IMR-90 (cell line): ENCODE results near the gene MAFB. TPM values are rescaled to one million over a fixed set of nuclear protein-coding genes. Genes with fewer than 3 reads are reported as not detected.

Source experiments
- ATAC-seq: fragments of 200-7000 bp; cut with Tn5 transposase; 2 replicates; pipeline ENCODE4 v1.9.1; 2020; ENCODE audit warnings: low read depth, mild to moderate bottlenecking, moderate library complexity
- BruUV-seq: library from RNA; stranded (reverse); fragments of 400-500 nt; replicated peaks from 2 replicates; lab custom pipeline; 2021; lab: Mats Ljungman, UMichigan
- CTCF ChIA-PET: fragments of 300-600 bp; formaldehyde crosslinking; extraction: SDS; loops from one replicate; lab custom pipeline; 2021; ENCODE audit warnings: antibody characterized with exemption; lab: Yijun Ruan, JAX
- POLR2A ChIA-PET: fragments of 300-600 bp; sonication (Branson Sonifier 250); formaldehyde crosslinking; loops from one replicate; lab custom pipeline; 2022; ENCODE audit warnings: antibody characterized with exemption; ENCODE audit not compliant: unreplicated experiment; lab: Charles Lee
- DNase-seq: peaks from one replicate; pipeline ENCODE4 v3.0.0; 2013
- H2AFZ ChIP-seq: replicated peaks from 2 replicates; pipeline ENCODE3; 2013; ENCODE audit warnings: low read length, mild to moderate bottlenecking; ENCODE audit not compliant: poor library complexity
- H2AK5ac ChIP-seq: 2 replicates; pipeline ENCODE4 v1.6.1; 2013; ENCODE audit warnings: low read depth, low read length, inconsistent platforms
- H2AK9ac ChIP-seq: replicated peaks from 2 replicates; pipeline ENCODE3; 2013; ENCODE audit warnings: mild to moderate bottlenecking, low read depth, low read length, moderate library complexity; ENCODE audit not compliant: poor library complexity
- H2BK120ac ChIP-seq: 2 replicates; pipeline ENCODE4 v1.6.1; 2013; ENCODE audit warnings: low read depth, low read length, inconsistent platforms
- H2BK15ac ChIP-seq: 3 replicates; pipeline ENCODE4 v1.6.1; 2013; ENCODE audit warnings: low read depth, low read length, inconsistent platforms
- H2BK20ac ChIP-seq: 2 replicates; pipeline ENCODE4 v1.6.1; 2013; ENCODE audit warnings: low read depth, mild to moderate bottlenecking, inconsistent platforms, low read length, moderate library complexity
- H2BK5ac ChIP-seq: 2 replicates; pipeline ENCODE4 v1.6.1; 2013; ENCODE audit warnings: mild to moderate bottlenecking, low read depth, low read length, inconsistent platforms; ENCODE audit not compliant: poor library complexity, severe bottlenecking
- H3K14ac ChIP-seq: replicated peaks from 2 replicates; pipeline ENCODE4 v1.6.1; 2013; ENCODE audit warnings: low read depth, low read length, inconsistent platforms
- H3K18ac ChIP-seq: 2 replicates; pipeline ENCODE4 v1.6.1; 2013; ENCODE audit warnings: low read depth, low read length, control low read depth
- H3K23ac ChIP-seq: 2 replicates; pipeline ENCODE4 v1.6.1; 2013; ENCODE audit warnings: low read depth, low read length, inconsistent platforms
- H3K27ac ChIP-seq: 2 replicates; pipeline ENCODE4 v1.5.1; 2013; ENCODE audit warnings: mild to moderate bottlenecking, control low read depth, low read length; ENCODE audit not compliant: insufficient read depth
- H3K27me3 ChIP-seq: 2 replicates; pipeline ENCODE4 v1.6.1; 2013; ENCODE audit warnings: low read length; ENCODE audit not compliant: control insufficient read depth, insufficient read depth
- H3K36me3 ChIP-seq: 2 replicates; pipeline ENCODE4 v1.6.1; 2013; ENCODE audit warnings: low read length, mixed read lengths; ENCODE audit not compliant: control insufficient read depth, insufficient read depth
- H3K4ac ChIP-seq: 2 replicates; pipeline ENCODE4 v1.6.1; 2013; ENCODE audit warnings: low read depth, low read length, inconsistent platforms
- H3K4me1 ChIP-seq: 2 replicates; pipeline ENCODE4 v1.6.1; 2013; ENCODE audit warnings: low read length, mixed read lengths; ENCODE audit not compliant: control insufficient read depth, insufficient read depth
- H3K4me2 ChIP-seq: 2 replicates; pipeline ENCODE4 v1.6.1; 2013; ENCODE audit warnings: low read depth, mild to moderate bottlenecking, control low read depth, low read length, moderate library complexity
- H3K4me3 ChIP-seq: 2 replicates; pipeline ENCODE4 v1.5.1; 2013; ENCODE audit warnings: low read depth, mild to moderate bottlenecking, control low read depth, low read length, moderate library complexity; ENCODE audit not compliant: insufficient read depth
- H3K56ac ChIP-seq: 2 replicates; pipeline ENCODE4 v1.6.1; 2013; ENCODE audit warnings: low read length, inconsistent platforms; ENCODE audit not compliant: insufficient read depth; ENCODE audit errors: extremely low read depth
- H3K79me1 ChIP-seq, 2 experiments: 2 replicates each; pipeline ENCODE4 v1.6.1; 2013; ENCODE audit warnings: low read length in 2 of 2, inconsistent platforms in 1 of 2, low read depth in 1 of 2
- H3K9ac ChIP-seq: 2 replicates; pipeline ENCODE4 v1.6.1; 2013; ENCODE audit warnings: low read depth, low read length, control low read depth
- H3K9me1 ChIP-seq: 2 replicates; pipeline ENCODE4 v1.6.1; 2013; ENCODE audit warnings: low read length, inconsistent platforms; ENCODE audit not compliant: insufficient read depth
- H3K9me3 ChIP-seq: 2 replicates; pipeline ENCODE4 v1.6.1; 2013; ENCODE audit warnings: low read length; ENCODE audit not compliant: control insufficient read depth, insufficient read depth
- H4K20me1 ChIP-seq: 2 replicates; pipeline ENCODE4 v1.6.1; 2013; ENCODE audit warnings: low read length, inconsistent platforms; ENCODE audit not compliant: insufficient read depth
- H4K5ac ChIP-seq: 2 replicates; pipeline ENCODE4 v1.6.1; 2013; ENCODE audit warnings: mild to moderate bottlenecking, low read depth, low read length, control low read depth
- H4K8ac ChIP-seq, 2 experiments: 2 replicates each; pipeline ENCODE4 v1.6.1; 2013; ENCODE audit warnings: low read depth in 2 of 2, low read length in 2 of 2, control low read depth in 1 of 2, inconsistent platforms in 1 of 2
- H4K91ac ChIP-seq: 2 replicates; pipeline ENCODE4 v1.6.1; 2013; ENCODE audit warnings: low read depth, low read length, inconsistent platforms; ENCODE audit not compliant: insufficient read depth
- CHD1 ChIP-seq: IDR thresholded peaks from 2 replicates; pipeline ENCODE4 v1.6.1; 2012; ENCODE audit warnings: low read depth, low read length, improper control_type of control experiment
- FOS ChIP-seq: fragments of 150-350 bp; IDR thresholded peaks from 2 replicates; pipeline ENCODE4 v1.6.1; 2016; ENCODE audit warnings: low read depth, low read length
- NFE2L2 ChIP-seq: fragments of 150-350 bp; IDR thresholded peaks from 2 replicates; pipeline ENCODE4 v1.6.1; 2016; ENCODE audit warnings: low read depth, mild to moderate bottlenecking, low read length
- POLR2A ChIP-seq: IDR thresholded peaks from 2 replicates; pipeline ENCODE4 v1.6.1; 2012; ENCODE audit warnings: mild to moderate bottlenecking, low read depth, low read length
- RFX5 ChIP-seq: IDR thresholded peaks from 2 replicates; pipeline ENCODE4 v1.8.0; 2012; ENCODE audit warnings: low read depth, mild to moderate bottlenecking, low read length, moderate library complexity
- SMC3 ChIP-seq: fragments of 150-350 bp; IDR thresholded peaks from 2 replicates; pipeline ENCODE4 v1.6.1; 2016; ENCODE audit warnings: low read depth, mild to moderate bottlenecking, antibody characterized with exemption, low read length, moderate library complexity
- WGBS, 2 experiments: methylation state at CpG; one replicate each; pipeline versions ENCODE4 v1.1.5 to v1.1.7; 2013; ENCODE audit warnings: missing lambda C conversion rate in 2 of 2; ENCODE audit not compliant: insufficient read length in 1 of 2; ENCODE audit errors: extremely low coverage in 2 of 2; 5-methylcytosine and 5-hydroxymethylcytosine counted together
- dilution Hi-C: fragments of 300-500 bp; cut with HindIII; formaldehyde crosslinking; loops from one replicate; pipeline ENCODE4 v1.14.3; 2018; ENCODE audit warnings: low sequenced_read_pairs; ENCODE audit not compliant: unreplicated experiment
- in situ Hi-C: fragments of 300-500 bp; cut with MboI; formaldehyde crosslinking; loops from 3 replicates; pipeline ENCODE4 v1.14.3; 2019; ENCODE audit warnings: low sequenced_read_pairs, inconsistent platforms, mixed read lengths
- intact Hi-C: fragments of 100-400 bp; cut with micrococcal nuclease; formaldehyde crosslinking; loops from 2 replicates; pipeline ENCODE4 v1.10.0; 2022
- polyA plus RNA-seq, 3 experiments: library from polyadenylated mRNA; depleted of rRNA; stranded (reverse); fragments of >200 nt; gene quantifications; 2 replicates each; pipeline ENCODE4 v1.2.3, GENCODE V29; 2012; ENCODE audit warnings: low replicate concordance in 1 of 3
- total RNA-seq: library from RNA; depleted of rRNA; stranded (reverse); fragments of >200 nt; gene quantifications from 2 replicates; pipeline ENCODE4 v1.2.3, GENCODE V29; 2012
- TF ChIP-seq, protein P1 (sequence below): fragments of 150-350 bp; IDR thresholded peaks from 2 replicates; pipeline ENCODE4 v1.6.1; 2017; ENCODE audit warnings: mild to moderate bottlenecking, antibody characterized with exemption, low read length, low read depth

MAFB gene
- total and polyA plus RNA-seq, 2 of the 4 experiments (the other 2 are of a cell fraction): 0.07 TPM; not detected in 1

- CTCF ChIA-PET: no interaction called here
- no TSS peak for BruUV-seq
These were observed 49.2 kb downstream of the MAFB start for GRCh38 chr20:40639676-40640355.

More at GRCh38 chr20:40639676-40640355, 49.2 kb downstream of the MAFB start:
- Histone ChIP-seq H4K5ac (no peak overlapping the region), H3K23ac (no peak overlapping the region), H3K27me3 (no peaks in the 10 kb centered on the region; the same call in 1 of the 2 replicates), H2BK20ac (no peak overlapping the region), H3K4me3 (no peak overlapping the region), H2BK15ac (no peak overlapping the region), H2BK5ac (no peak overlapping the region), H2AFZ (no peak overlapping the region), H3K56ac (no peak overlapping the region), H2BK120ac (no peak overlapping the region), H3K4me1 (no peaks in the 10 kb centered on the region), H3K14ac (no peak overlapping the region), H3K4ac (no peak overlapping the region), H3K79me1 (no peaks in the 10 kb centered on the region), H4K8ac (no peak overlapping the region), H3K18ac (no peak overlapping the region), H3K9me1 (no peaks in the 10 kb centered on the region), H3K9ac (no peak overlapping the region), H3K36me3 (no peaks in the 10 kb centered on the region), H4K20me1 (no peaks in the 10 kb centered on the region), H3K4me2 (no peak overlapping the region), H3K27ac (no peak overlapping the region), H2AK5ac (no peak overlapping the region), H3K9me3 (no peaks in the 10 kb centered on the region), H2AK9ac (no peak overlapping the region), H4K91ac (no peak overlapping the region)
- in situ Hi-C loops (no loop called here), intact Hi-C loops (no loop called here), dilution Hi-C loops (no loop called here)
- no CpG with 5 or more reads among the region's 2 CpGs for WGBS, 2 experiments
- TF ChIP-seq SMC3 (no peak), FOS (no peak), RFX5 (no peak), CHD1 (no peak), POLR2A (no peak), NFE2L2 (no peak)
- TF ChIP-seq, protein P1, sequence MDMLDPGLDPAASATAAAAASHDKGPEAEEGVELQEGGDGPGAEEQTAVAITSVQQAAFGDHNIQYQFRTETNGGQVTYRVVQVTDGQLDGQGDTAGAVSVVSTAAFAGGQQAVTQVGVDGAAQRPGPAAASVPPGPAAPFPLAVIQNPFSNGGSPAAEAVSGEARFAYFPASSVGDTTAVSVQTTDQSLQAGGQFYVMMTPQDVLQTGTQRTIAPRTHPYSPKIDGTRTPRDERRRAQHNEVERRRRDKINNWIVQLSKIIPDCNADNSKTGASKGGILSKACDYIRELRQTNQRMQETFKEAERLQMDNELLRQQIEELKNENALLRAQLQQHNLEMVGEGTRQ: no peak
- ATAC-seq (no peak), DNase-seq (no peak)
- POLR2A ChIA-PET: no interaction called here
